ENCODE results near the gene BICD2. TPM values are rescaled to one million over a fixed set of nuclear protein-coding genes. Genes with fewer than 3 reads are reported as not detected.

Gene BICD2
- total and polyA plus RNA-seq, 10 of the 15 experiments (the other 5 are each of a cell fraction or from before 2014, with no cell fraction given) = 5.3 to 25.5 (median 14.4) TPM

- TF ChIP-seq E2F8 (IDR thresholded peaks at IDR 0.05; ENCODE audit: low read depth, partially characterized antibody) (no peak), RFX5 (IDR thresholded peaks at IDR 0.05; ENCODE audit: low read depth, low read length) (peak; percentile 43; the same call in 1 of the 2 replicates), RBBP5 (conservative IDR thresholded peaks at IDR 0.05) (no peak), FOS (IDR thresholded peaks at IDR 0.05; ENCODE audit: borderline replicate concordance, extremely low read depth, insufficient read length) (no peak), STAT3 (IDR thresholded peaks at IDR 0.05; ENCODE audit: low read depth, low read length) (no peak), PBX3 (IDR thresholded peaks at IDR 0.05; ENCODE audit: insufficient replicate concordance, low read depth, low read length) (peak; percentile 34), CREM (IDR thresholded peaks at IDR 0.05; ENCODE audit: low read depth) (peak; percentile 98), ASH2L (IDR thresholded peaks at IDR 0.05; ENCODE audit: borderline replicate concordance, low read depth) (no peak), PKNOX1 (IDR thresholded peaks at IDR 0.05) (peak; percentile 82), SREBF1 (IDR thresholded peaks at IDR 0.05; ENCODE audit: low read length) (peak; percentile 71; the same call in 1 of the 2 replicates), CUX1 (IDR thresholded peaks at IDR 0.05; ENCODE audit: insufficient replicate concordance, low read depth, low read length) (no peak), ZNF687 (IDR thresholded peaks at IDR 0.05) (peak; percentile 72), IKZF2 (IDR thresholded peaks at IDR 0.05) (peak in 1 of 2 experiments; percentile 35; a peak in 1 of 4 replicates)
Measured at GRCh38 chr9:92764988-92765936, 629 bp upstream of the BICD2 start (continued).
